HepG2 (cell line): ENCODE data around the gene AIF1. TPM values are rescaled to one million over a fixed set of nuclear protein-coding genes. Genes with fewer than 3 reads are reported as not detected.

Source experiments
- ASH2L ChIP-seq: fragments of 300-600, 200-600 bp; sonication (generic); IDR thresholded peaks from 2 replicates; pipeline ENCODE4 v1.7.0; 2017; ENCODE audit warnings: low read depth, mild to moderate bottlenecking, moderate library complexity, mixed read lengths, low read length; ENCODE audit not compliant: insufficient read length
- ISL2 ChIP-seq: sonication (generic); formaldehyde crosslinking; IDR thresholded peaks from 2 replicates; pipeline ENCODE4 v1.5.0; 2020; ENCODE audit warnings: missing genetic modification reagents
- KDM5B ChIP-seq: sonication (generic); formaldehyde crosslinking; IDR thresholded peaks from 2 replicates; pipeline ENCODE4 v1.4.0; 2020; ENCODE audit warnings: missing genetic modification reagents, mild to moderate bottlenecking, borderline replicate concordance
- NRL ChIP-seq: sonication (generic); formaldehyde crosslinking; IDR thresholded peaks from 2 replicates; pipeline ENCODE4 v1.5.0; 2020; ENCODE audit warnings: missing genetic modification reagents, mild to moderate bottlenecking, moderate library complexity, borderline replicate concordance
- PCBP2 ChIP-seq: fragments of 200-400 bp; formaldehyde crosslinking; optimal IDR thresholded peaks from 2 replicates; pipeline ENCODE3; 2018; ENCODE audit warnings: low read length, low read depth; ENCODE audit not compliant: poor library complexity, severe bottlenecking
- PHB2 ChIP-seq: fragments of 450-650 bp; IDR thresholded peaks from 2 replicates; pipeline ENCODE4 v1.6.1; 2018; ENCODE audit not compliant: partially characterized antibody
- RBM22 ChIP-seq: fragments of 200-400 bp; formaldehyde crosslinking; optimal IDR thresholded peaks from 2 replicates; pipeline ENCODE3; 2017; ENCODE audit warnings: mild to moderate bottlenecking, low read length, moderate library complexity
- RFX1 ChIP-seq: fragments of 450-650 bp; IDR thresholded peaks from 2 replicates; pipeline ENCODE4 v1.6.1; 2017
- RORA ChIP-seq: sonication (generic); formaldehyde crosslinking; IDR thresholded peaks from 2 replicates; pipeline ENCODE4 v1.5.0; 2020; ENCODE audit warnings: mild to moderate bottlenecking, missing genetic modification reagents, moderate library complexity
- SCMH1 ChIP-seq: sonication (generic); formaldehyde crosslinking; IDR thresholded peaks from 2 replicates; pipeline ENCODE4 v1.9.0; 2021; ENCODE audit warnings: missing genetic modification reagents, mild to moderate bottlenecking, borderline replicate concordance
- SOX13 ChIP-seq, 3 experiments: fragments of 450-650 bp in 1 of 3; sonication (generic) in 1 of 3; formaldehyde crosslinking in 1 of 3; IDR thresholded peaks in 2 of 3; conservative IDR thresholded peaks in 1 of 3; 2 replicates each; pipeline versions ENCODE4 v1.5.0 to v1.6.1; 2016 to 2020; ENCODE audit warnings: antibody characterized with exemption in 1 of 3, mild to moderate bottlenecking in 1 of 3, missing compliant biosample characterization in 1 of 3, missing genetic modification reagents in 1 of 3, moderate library complexity in 1 of 3
- TBX3 ChIP-seq: fragments of 450-650 bp; IDR thresholded peaks from 2 replicates; pipeline ENCODE4 v1.6.1; 2017; ENCODE audit warnings: antibody characterized with exemption, mild to moderate bottlenecking, inconsistent platforms, borderline replicate concordance
- TCF7L2 ChIP-seq: IDR thresholded peaks from 2 replicates; pipeline ENCODE4 v1.6.1; 2011; ENCODE audit warnings: mild to moderate bottlenecking, low read depth, low read length, moderate library complexity
- TERF1 ChIP-seq: sonication (generic); formaldehyde crosslinking; IDR thresholded peaks from 2 replicates; pipeline ENCODE4 v1.8.0; 2022; ENCODE audit warnings: mild to moderate bottlenecking, missing genetic modification reagents, moderate library complexity
- TFE3 ChIP-seq: IDR thresholded peaks from 2 replicates; pipeline ENCODE4 v1.6.1; 2016
- THYN1 ChIP-seq: sonication (generic); formaldehyde crosslinking; IDR thresholded peaks from 2 replicates; pipeline ENCODE4 v1.8.1; 2023; ENCODE audit warnings: low read depth, mild to moderate bottlenecking, moderate library complexity, missing genetic modification reagents, borderline replicate concordance
- ZBTB20 ChIP-seq: sonication (generic); formaldehyde crosslinking; IDR thresholded peaks from 2 replicates; pipeline ENCODE4 v1.8.1; 2023; ENCODE audit warnings: missing genetic modification reagents, low read depth, mild to moderate bottlenecking, borderline replicate concordance
- ZBTB21 ChIP-seq: sonication (generic); formaldehyde crosslinking; IDR thresholded peaks from 2 replicates; pipeline ENCODE4 v1.4.0; 2020; ENCODE audit warnings: missing genetic modification reagents
- ZNF274 ChIP-seq: sonication (generic); formaldehyde crosslinking; IDR thresholded peaks from 2 replicates; pipeline ENCODE4 v1.5.1; 2020; ENCODE audit warnings: mild to moderate bottlenecking, missing genetic modification reagents
- ZNF30 ChIP-seq: sonication (generic); formaldehyde crosslinking; IDR thresholded peaks from 2 replicates; pipeline ENCODE4 v1.5.0; 2020; ENCODE audit warnings: mild to moderate bottlenecking, missing genetic modification reagents
- ZNF383 ChIP-seq: sonication (generic); formaldehyde crosslinking; IDR thresholded peaks from 2 replicates; pipeline ENCODE4 v1.4.0; 2020; ENCODE audit warnings: missing genetic modification reagents, mild to moderate bottlenecking, borderline replicate concordance
- ZNF446 ChIP-seq: sonication (generic); formaldehyde crosslinking; IDR thresholded peaks from 2 replicates; pipeline ENCODE4 v1.5.0; 2020; ENCODE audit warnings: mild to moderate bottlenecking, missing genetic modification reagents
- ZNF552 ChIP-seq: sonication (generic); formaldehyde crosslinking; IDR thresholded peaks from 2 replicates; pipeline ENCODE4 v1.9.0; 2022; ENCODE audit warnings: missing genetic modification reagents, mild to moderate bottlenecking, borderline replicate concordance
- ZNF577 ChIP-seq: sonication (generic); formaldehyde crosslinking; IDR thresholded peaks from 2 replicates; pipeline ENCODE4 v1.4.0; 2020; ENCODE audit warnings: mild to moderate bottlenecking, low read depth, missing genetic modification reagents, borderline replicate concordance
- polyA plus RNA-seq, 8 experiments: library from polyadenylated mRNA; depleted of rRNA in 3 of 8; stranded (reverse) in 7 of 8; unstranded in 1 of 8; fragments of >200 nt; fragmentation: Illumina TruSeq in 4 of 8; extraction: Trizol in 4 of 8; gene quantifications; 2 replicates each; pipeline versions ENCODE4 v1.2.1 to v1.2.3, GENCODE V29; 2011 to 2016; ENCODE audit warnings: low read depth in 4 of 8, missing spikeins in 1 of 8, mixed read lengths in 1 of 8; ENCODE audit not compliant: insufficient read depth in 1 of 8
- total RNA-seq, 5 experiments: library from RNA; depleted of rRNA; stranded (reverse); fragments of >200 nt; fragmentation: Illumina TruSeq; extraction: Trizol; gene quantifications; 2 replicates each; pipeline ENCODE4 v1.2.3, GENCODE V29; 2016; ENCODE audit warnings: low read depth in 1 of 5
- TF ChIP-seq, protein P1 (sequence below): sonication (generic); formaldehyde crosslinking; IDR thresholded peaks from 2 replicates; pipeline ENCODE4 v1.5.1; 2020; ENCODE audit warnings: missing genetic modification reagents, mild to moderate bottlenecking, borderline replicate concordance
- TF ChIP-seq, protein P2 (sequence below): IDR thresholded peaks from 2 replicates; pipeline ENCODE4 v1.6.1; 2016; ENCODE audit warnings: mild to moderate bottlenecking, missing biosample characterization, missing genetic modification reagents

AIF1 gene
- total and polyA plus RNA-seq, 2 of the 13 experiments (the other 11 are each of a cell fraction or from before 2014, with no cell fraction given) = 1.5 TPM; not detected in 1

- TF ChIP-seq TERF1 (CRISPR knock-in tag) = no peak
- TF ChIP-seq TCF7L2 = no peak
- TF ChIP-seq TBX3 = peak; percentile 56; the same call in 1 of the 2 replicates
- TF ChIP-seq ZBTB20 (CRISPR knock-in tag) = no peak; the same call in 1 of the 2 replicates
- no peak for TF ChIP-seq ZNF552 (CRISPR knock-in tag)
- TF ChIP-seq ISL2 = no peak; the same call in 1 of the 2 replicates
- no peak for TF ChIP-seq TFE3 (CRISPR knock-in tag)
- peak; percentile 80 for TF ChIP-seq ZNF274 (CRISPR knock-in tag)
- no peak for TF ChIP-seq ZBTB21
- TF ChIP-seq KDM5B = peak; percentile 65; the same call in 1 of the 2 replicates
- TF ChIP-seq, protein P1, sequence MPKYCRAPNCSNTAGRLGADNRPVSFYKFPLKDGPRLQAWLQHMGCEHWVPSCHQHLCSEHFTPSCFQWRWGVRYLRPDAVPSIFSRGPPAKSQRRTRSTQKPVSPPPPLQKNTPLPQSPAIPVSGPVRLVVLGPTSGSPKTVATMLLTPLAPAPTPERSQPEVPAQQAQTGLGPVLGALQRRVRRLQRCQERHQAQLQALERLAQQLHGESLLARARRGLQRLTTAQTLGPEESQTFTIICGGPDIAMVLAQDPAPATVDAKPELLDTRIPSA (CRISPR knock-in tag) = peak; percentile 55; the same call in 1 of the 2 replicates
- TF ChIP-seq, protein P2, sequence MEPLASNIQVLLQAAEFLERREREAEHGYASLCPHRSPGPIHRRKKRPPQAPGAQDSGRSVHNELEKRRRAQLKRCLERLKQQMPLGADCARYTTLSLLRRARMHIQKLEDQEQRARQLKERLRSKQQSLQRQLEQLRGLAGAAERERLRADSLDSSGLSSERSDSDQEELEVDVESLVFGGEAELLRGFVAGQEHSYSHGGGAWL (CRISPR knock-in tag) = peak; percentile 74
- TF ChIP-seq PCBP2 = no peak
- TF ChIP-seq ZNF383 (CRISPR knock-in tag) = no peak
- TF ChIP-seq SOX13 (IDR thresholded peaks at IDR 0.05) = 0 out of 2 replicates have a peak, but pooled peaks have one; percentile 6
- no peak for TF ChIP-seq SOX13 (CRISPR knock-in tag; conservative IDR thresholded peaks at IDR 0.05 in 1 of 2, IDR thresholded peaks at IDR 0.05 in 1 of 2)
- peak; percentile 80 for TF ChIP-seq ASH2L
- TF ChIP-seq RORA (CRISPR knock-in tag) = no peak
- no peak for TF ChIP-seq PHB2
- TF ChIP-seq NRL (CRISPR knock-in tag) = peak; percentile 71; the same call in 1 of the 2 replicates
- TF ChIP-seq ZNF577 (CRISPR knock-in tag) = peak; percentile 77; the same call in 1 of the 2 replicates
- no peak for TF ChIP-seq RBM22
- TF ChIP-seq ZNF446 (CRISPR knock-in tag) = no peak
- TF ChIP-seq THYN1 (CRISPR knock-in tag) = 0 out of 2 replicates have a peak, but pooled peaks have one; percentile 40
- TF ChIP-seq SCMH1 (CRISPR knock-in tag) = no peak
- TF ChIP-seq RFX1 = no peak
- 0 out of 2 replicates have a peak, but pooled peaks have one; percentile 69 for TF ChIP-seq ZNF30 (CRISPR knock-in tag)
Observed at GRCh38 chr6:31620586-31621319, 5.7 kb downstream of the AIF1 start, which contains the start of gene PRRC2A (continued).
